HepG2 (cell line): ENCODE data around the gene TXN. TPM values are rescaled to one million over a fixed set of nuclear protein-coding genes. Genes with fewer than 3 reads are reported as not detected.
A peak's percentile ranks its signal among the peaks of the same experiment; 100 is the strongest.

Source experiments
- CEBPG ChIP-seq: IDR thresholded peaks from 2 replicates; pipeline ENCODE4 v1.6.1; 2016
- DR1 ChIP-seq: sonication (generic); formaldehyde crosslinking; IDR thresholded peaks from 2 replicates; pipeline ENCODE4 v1.8.0; 2021; ENCODE audit warnings: mild to moderate bottlenecking, missing genetic modification reagents, inconsistent platforms
- GTF2F1 ChIP-seq: fragments of 150-350 bp; IDR thresholded peaks from 2 replicates; pipeline ENCODE4 v1.6.1; 2014; ENCODE audit warnings: low read length
- HNF4A ChIP-seq: sonication (generic); formaldehyde crosslinking; IDR thresholded peaks from 2 replicates; pipeline ENCODE4 v1.4.0; 2020; ENCODE audit warnings: missing genetic modification reagents
- JDP2 ChIP-seq: sonication (generic); formaldehyde crosslinking; IDR thresholded peaks from 2 replicates; pipeline ENCODE4 v1.8.1; 2022; ENCODE audit warnings: missing genetic modification reagents, borderline replicate concordance
- KDM5A ChIP-seq: fragments of 200-600 bp; sonication (generic); IDR thresholded peaks from 2 replicates; pipeline ENCODE4 v1.7.0; 2018; ENCODE audit warnings: antibody characterized with exemption, mild to moderate bottlenecking, low read length, borderline replicate concordance
- NR2F1 ChIP-seq, 2 experiments: fragments of 450-650 bp in 1 of 2; formaldehyde crosslinking in 1 of 2; IDR thresholded peaks; 2 replicates each; pipeline versions ENCODE4 v1.5.0 to v1.6.1; 2016 to 2020; ENCODE audit warnings: mild to moderate bottlenecking in 1 of 2, missing compliant biosample characterization in 1 of 2, missing genetic modification reagents in 1 of 2, moderate library complexity in 1 of 2
- PRPF4 ChIP-seq: fragments of 200-400 bp; formaldehyde crosslinking; IDR thresholded peaks from 2 replicates; pipeline ENCODE4 v1.6.1; 2016; ENCODE audit warnings: low read length, low read depth; ENCODE audit not compliant: poor library complexity, severe bottlenecking
- SALL1 ChIP-seq: sonication (generic); formaldehyde crosslinking; IDR thresholded peaks from 2 replicates; pipeline ENCODE4 v1.8.0; 2022; ENCODE audit warnings: mild to moderate bottlenecking, missing genetic modification reagents
- SETDB1 ChIP-seq: sonication (generic); formaldehyde crosslinking; IDR thresholded peaks from 2 replicates; pipeline ENCODE4 v1.5.1; 2020; ENCODE audit warnings: missing genetic modification reagents, mild to moderate bottlenecking, borderline replicate concordance
- SMARCC2 ChIP-seq: fragments of 450-650 bp; IDR thresholded peaks from 2 replicates; pipeline ENCODE4 v1.6.1; 2017; ENCODE audit warnings: antibody characterized with exemption, mild to moderate bottlenecking
- SPEN ChIP-seq: sonication (generic); formaldehyde crosslinking; IDR thresholded peaks from 2 replicates; pipeline ENCODE4 v1.5.1; 2020; ENCODE audit warnings: low read depth, mild to moderate bottlenecking, missing genetic modification reagents
- TFDP2 ChIP-seq: sonication (generic); formaldehyde crosslinking; IDR thresholded peaks from 2 replicates; pipeline ENCODE4 v1.4.0; 2020; ENCODE audit warnings: missing genetic modification reagents
- ZFX ChIP-seq: sonication (generic); formaldehyde crosslinking; IDR thresholded peaks from 2 replicates; pipeline ENCODE4 v1.4.0; 2020; ENCODE audit warnings: mild to moderate bottlenecking, low read depth, missing genetic modification reagents, moderate library complexity
- ZIK1 ChIP-seq: sonication (generic); formaldehyde crosslinking; IDR thresholded peaks from 2 replicates; pipeline ENCODE4 v1.5.0; 2020; ENCODE audit warnings: mild to moderate bottlenecking, low read depth, missing genetic modification reagents, borderline replicate concordance
- ZNF430 ChIP-seq: sonication (generic); formaldehyde crosslinking; IDR thresholded peaks from 2 replicates; pipeline ENCODE4 v1.9.0; 2021; ENCODE audit warnings: mild to moderate bottlenecking, missing genetic modification reagents
- ZNF431 ChIP-seq: sonication (generic); formaldehyde crosslinking; IDR thresholded peaks from 2 replicates; pipeline ENCODE4 v1.9.0; 2022; ENCODE audit warnings: missing genetic modification reagents, low read depth, mild to moderate bottlenecking, borderline replicate concordance
- ZNF510 ChIP-seq: sonication (generic); formaldehyde crosslinking; IDR thresholded peaks from 2 replicates; pipeline ENCODE4 v1.4.0; 2020; ENCODE audit warnings: low read depth, mild to moderate bottlenecking, missing genetic modification reagents
- ZNF687 ChIP-seq: sonication (generic); formaldehyde crosslinking; IDR thresholded peaks from 2 replicates; pipeline ENCODE4 v1.5.1; 2020; ENCODE audit warnings: mild to moderate bottlenecking, missing genetic modification reagents, moderate library complexity
- polyA plus RNA-seq, 8 experiments: library from polyadenylated mRNA; depleted of rRNA in 3 of 8; stranded (reverse) in 7 of 8; unstranded in 1 of 8; fragments of >200 nt; fragmentation: Illumina TruSeq in 4 of 8; extraction: Trizol in 4 of 8; gene quantifications; 2 replicates each; pipeline versions ENCODE4 v1.2.1 to v1.2.3, GENCODE V29; 2011 to 2016; ENCODE audit warnings: low read depth in 4 of 8, missing spikeins in 1 of 8, mixed read lengths in 1 of 8; ENCODE audit not compliant: insufficient read depth in 1 of 8
- total RNA-seq, 5 experiments: library from RNA; depleted of rRNA; stranded (reverse); fragments of >200 nt; fragmentation: Illumina TruSeq; extraction: Trizol; gene quantifications; 2 replicates each; pipeline ENCODE4 v1.2.3, GENCODE V29; 2016; ENCODE audit warnings: low read depth in 1 of 5
- TF ChIP-seq, protein P1 (sequence below): sonication (generic); formaldehyde crosslinking; IDR thresholded peaks from 2 replicates; pipeline ENCODE4 v1.8.0; 2022; ENCODE audit warnings: mild to moderate bottlenecking, missing genetic modification reagents, moderate library complexity

The TXN gene
- total and polyA plus RNA-seq, 2 of the 13 experiments (the other 11 are each of a cell fraction or from before 2014, with no cell fraction given): 364 to 470 TPM

GRCh38 chr9:110256380-110257096 is at the start of gene TXN (continued):
- TF ChIP-seq ZNF687 (CRISPR knock-in tag) (peak; percentile 84), ZFX (peak; percentile 57; the same call in 1 of the 2 replicates), ZNF510 (CRISPR knock-in tag) (no peak; the same call in 1 of the 2 replicates), PRPF4 (no peak), ZNF431 (CRISPR knock-in tag) (no peak; the same call in 1 of the 2 replicates), SETDB1 (no peak), HNF4A (CRISPR knock-in tag) (no peak), TFDP2 (CRISPR knock-in tag) (no peak; the same call in 1 of the 2 replicates), SALL1 (CRISPR knock-in tag) (peak; percentile 69), CEBPG (CRISPR knock-in tag) (peak; percentile 2; the same call in 1 of the 2 replicates), DR1 (peak; percentile 92), NR2F1 (CRISPR knock-in tag; IDR thresholded peaks at IDR 0.05) (no peak), ZNF430 (0 out of 2 replicates have a peak, but pooled peaks have one; percentile 39), SMARCC2 (no peak), JDP2 (CRISPR knock-in tag) (no peak), SPEN (CRISPR knock-in tag) (no peak), GTF2F1 (0 out of 2 replicates have a peak, but pooled peaks have one; percentile 64), ZIK1 (CRISPR knock-in tag) (no peak), KDM5A (peak; percentile 37; the same call in 1 of the 2 replicates)
- TF ChIP-seq, protein P1, sequence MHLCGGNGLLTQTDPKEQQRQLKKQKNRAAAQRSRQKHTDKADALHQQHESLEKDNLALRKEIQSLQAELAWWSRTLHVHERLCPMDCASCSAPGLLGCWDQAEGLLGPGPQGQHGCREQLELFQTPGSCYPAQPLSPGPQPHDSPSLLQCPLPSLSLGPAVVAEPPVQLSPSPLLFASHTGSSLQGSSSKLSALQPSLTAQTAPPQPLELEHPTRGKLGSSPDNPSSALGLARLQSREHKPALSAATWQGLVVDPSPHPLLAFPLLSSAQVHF: peak; percentile 58; the same call in 1 of the 2 replicates
